NCI-H524 (cell line): Measurements from ENCODE around the gene NOP53.
"Not testable (repeated sequence)": the region's sequence is repeated elsewhere in the genome, so short reads cannot be mapped to it uniquely, and the experiment has no call there.

Experiments
- DNase-seq, 2 experiments: peaks; one replicate each; lab custom pipeline; 2025; lab: John Stamatoyannopoulos, UW

The NOP53 gene

GRCh38 chr19:47754206-47755064 lies 9.1 kb downstream of the NOP53 start:
- DNase-seq: no peak

- no peak for DNase-seq
These were observed 9.9 kb downstream of the NOP53 start for GRCh38 chr19:47755065-47755761.

GRCh38 chr19:47755762-47756626 lies 10.6 kb downstream of the NOP53 start:
- DNase-seq: no peak

- DNase-seq: no peak
These were observed 11.2 kb downstream of the NOP53 start for GRCh38 chr19:47756627-47756929.

- no peak for DNase-seq
These were observed 11.7 kb downstream of the NOP53 start for GRCh38 chr19:47756953-47757608.

GRCh38 chr19:47757617-47758442 lies 12.5 kb downstream of the NOP53 start:
- no peak for DNase-seq

- DNase-seq: no peak
These were observed 13.1 kb downstream of the NOP53 start for GRCh38 chr19:47758443-47758804.

- no peak for DNase-seq
These were observed 15.3 kb downstream of the NOP53 start for GRCh38 chr19:47760632-47760999.

GRCh38 chr19:47761566-47761965 lies 16.2 kb downstream of the NOP53 start:
- no peak for DNase-seq

- DNase-seq: no peak
These were observed 16.8 kb downstream of the NOP53 start for GRCh38 chr19:47762151-47762550.

- DNase-seq: no peak
These were observed 17.4 kb downstream of the NOP53 start for GRCh38 chr19:47762615-47763308.

- DNase-seq: not testable (repeated sequence)
These were observed 19.4 kb downstream of the NOP53 start for GRCh38 chr19:47764705-47765104.

GRCh38 chr19:47765523-47766358 lies 20.4 kb downstream of the NOP53 start:
- peak in 1 of 2 experiments; percentile 68 for DNase-seq

GRCh38 chr19:47766359-47766620 lies 20.9 kb downstream of the NOP53 start:
- DNase-seq: no peak

GRCh38 chr19:47766670-47767069 lies 21.3 kb downstream of the NOP53 start:
- DNase-seq: no peak

GRCh38 chr19:47767349-47767748 lies 22.0 kb downstream of the NOP53 start:
- no peak for DNase-seq

- DNase-seq: peak in 1 of 2 experiments; percentile 13
These were observed 23.3 kb downstream of the NOP53 start for GRCh38 chr19:47768604-47769003.

GRCh38 chr19:47769534-47769933 lies 24.2 kb downstream of the NOP53 start:
- no peak for DNase-seq

- not testable (repeated sequence) for DNase-seq
These were observed 25.9 kb downstream of the NOP53 start for GRCh38 chr19:47771291-47771690.

- no peak for DNase-seq
These were observed 31.2 kb downstream of the NOP53 start for GRCh38 chr19:47776568-47776967.
